H1 (cell line): ENCODE measurements around the gene PCCA.

Source experiments
- BRCA1 ChIP-seq: IDR thresholded peaks from 2 replicates; pipeline ENCODE4 v1.6.1; 2012; ENCODE audit warnings: low read depth, low read length, improper control_type of control experiment
- MAFK ChIP-seq: IDR thresholded peaks from 2 replicates; pipeline ENCODE4 v1.6.1; 2012; ENCODE audit warnings: low read depth, mild to moderate bottlenecking, improper control_type of control experiment, low read length
- NRF1 ChIP-seq: IDR thresholded peaks from 2 replicates; pipeline ENCODE4 v1.6.1; 2011; ENCODE audit warnings: mild to moderate bottlenecking, low read depth, low read length, improper control_type of control experiment
- POLR2A ChIP-seq, 2 experiments: IDR thresholded peaks; 1 replicate in 1 of 2; 2 replicates in 1 of 2; pipeline ENCODE4 v1.6.1; 2011; ENCODE audit warnings: low read depth in 2 of 2, low read length in 2 of 2, mild to moderate bottlenecking in 2 of 2; ENCODE audit errors: control extremely low read depth in 1 of 2
- POLR2AphosphoS5 ChIP-seq: IDR thresholded peaks from 2 replicates; pipeline ENCODE4 v1.6.1; 2011; ENCODE audit warnings: low read depth, low read length
- RAD21 ChIP-seq, 2 experiments: IDR thresholded peaks in 1 of 2; conservative IDR thresholded peaks in 1 of 2; 2 replicates each; pipeline ENCODE4 v1.6.1; 2011; ENCODE audit warnings: low read depth in 2 of 2, low read length in 2 of 2, improper control_type of control experiment in 1 of 2, inconsistent platforms in 1 of 2, mild to moderate bottlenecking in 1 of 2, moderate library complexity in 1 of 2
- TBP ChIP-seq: IDR thresholded peaks from 2 replicates; pipeline ENCODE4 v1.6.1; 2011; ENCODE audit warnings: low read depth, low read length, improper control_type of control experiment
- YY1 ChIP-seq: IDR thresholded peaks from 2 replicates; pipeline ENCODE4 v1.6.1; 2011; ENCODE audit warnings: low read depth, mild to moderate bottlenecking, low read length
- ZNF274 ChIP-seq: IDR thresholded peaks from 2 replicates; pipeline ENCODE4 v1.7.0; 2012; ENCODE audit warnings: low read length, borderline replicate concordance; ENCODE audit errors: extremely low read depth
- TF ChIP-seq, protein P1 (sequence below), 3 experiments: IDR thresholded peaks; 1 replicate in 2 of 3; 2 replicates in 1 of 3; pipeline versions ENCODE4 v1.5.1 to v1.6.1; 2011; ENCODE audit warnings: low read length in 3 of 3, mild to moderate bottlenecking in 3 of 3, inconsistent platforms in 2 of 3, low read depth in 1 of 3, moderate library complexity in 1 of 3; ENCODE audit not compliant: insufficient read depth in 1 of 3; ENCODE audit errors: control extremely low read depth in 1 of 3

DNA sequence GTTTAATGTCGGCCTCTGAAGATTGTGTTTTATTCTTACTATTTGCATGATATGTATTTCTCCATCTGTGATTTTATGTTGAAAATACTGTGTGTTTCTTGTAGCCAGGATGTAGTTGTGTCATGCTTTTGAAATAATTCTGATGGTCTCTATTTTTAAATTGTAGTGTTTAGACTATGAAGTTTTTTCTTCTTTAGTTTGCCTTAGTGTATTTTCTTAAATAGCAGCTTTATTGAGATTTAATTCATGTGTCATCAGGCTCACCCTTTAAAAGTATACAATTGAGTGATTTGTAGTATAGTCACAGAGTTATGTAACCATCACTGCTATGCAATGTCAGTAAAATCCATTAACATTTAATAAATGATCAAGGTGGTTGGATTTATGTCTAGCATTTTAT is 74.5 kb downstream of the PCCA start:
- TF ChIP-seq POLR2AphosphoS5: no peak
- TF ChIP-seq, protein P1, sequence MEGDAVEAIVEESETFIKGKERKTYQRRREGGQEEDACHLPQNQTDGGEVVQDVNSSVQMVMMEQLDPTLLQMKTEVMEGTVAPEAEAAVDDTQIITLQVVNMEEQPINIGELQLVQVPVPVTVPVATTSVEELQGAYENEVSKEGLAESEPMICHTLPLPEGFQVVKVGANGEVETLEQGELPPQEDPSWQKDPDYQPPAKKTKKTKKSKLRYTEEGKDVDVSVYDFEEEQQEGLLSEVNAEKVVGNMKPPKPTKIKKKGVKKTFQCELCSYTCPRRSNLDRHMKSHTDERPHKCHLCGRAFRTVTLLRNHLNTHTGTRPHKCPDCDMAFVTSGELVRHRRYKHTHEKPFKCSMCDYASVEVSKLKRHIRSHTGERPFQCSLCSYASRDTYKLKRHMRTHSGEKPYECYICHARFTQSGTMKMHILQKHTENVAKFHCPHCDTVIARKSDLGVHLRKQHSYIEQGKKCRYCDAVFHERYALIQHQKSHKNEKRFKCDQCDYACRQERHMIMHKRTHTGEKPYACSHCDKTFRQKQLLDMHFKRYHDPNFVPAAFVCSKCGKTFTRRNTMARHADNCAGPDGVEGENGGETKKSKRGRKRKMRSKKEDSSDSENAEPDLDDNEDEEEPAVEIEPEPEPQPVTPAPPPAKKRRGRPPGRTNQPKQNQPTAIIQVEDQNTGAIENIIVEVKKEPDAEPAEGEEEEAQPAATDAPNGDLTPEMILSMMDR (IDR thresholded peaks at IDR 0.05; ENCODE audit: control extremely low read depth in 1 of 3, insufficient read depth in 1 of 3, low read depth in 1 of 3, low read length in 3 of 3): no peak
- TF ChIP-seq RAD21 (IDR thresholded peaks at IDR 0.05 in 1 of 2, conservative IDR thresholded peaks at IDR 0.05 in 1 of 2; ENCODE audit: low read depth in 2 of 2, low read length in 2 of 2): no peak
- no peak for TF ChIP-seq NRF1
- TF ChIP-seq ZNF274: no peak
- no peak for TF ChIP-seq BRCA1
- no peak for TF ChIP-seq MAFK
- no peak for TF ChIP-seq POLR2A (IDR thresholded peaks at IDR 0.05; ENCODE audit: control extremely low read depth in 1 of 2, low read depth in 2 of 2, low read length in 2 of 2)
- TF ChIP-seq TBP: no peak
- TF ChIP-seq YY1: no peak
